ENCODE results near the gene SPDYE18.
"Not testable (repeated sequence)": the region's sequence is repeated elsewhere in the genome, so short reads cannot be mapped to it uniquely, and the experiment has no call there.

DNA sequence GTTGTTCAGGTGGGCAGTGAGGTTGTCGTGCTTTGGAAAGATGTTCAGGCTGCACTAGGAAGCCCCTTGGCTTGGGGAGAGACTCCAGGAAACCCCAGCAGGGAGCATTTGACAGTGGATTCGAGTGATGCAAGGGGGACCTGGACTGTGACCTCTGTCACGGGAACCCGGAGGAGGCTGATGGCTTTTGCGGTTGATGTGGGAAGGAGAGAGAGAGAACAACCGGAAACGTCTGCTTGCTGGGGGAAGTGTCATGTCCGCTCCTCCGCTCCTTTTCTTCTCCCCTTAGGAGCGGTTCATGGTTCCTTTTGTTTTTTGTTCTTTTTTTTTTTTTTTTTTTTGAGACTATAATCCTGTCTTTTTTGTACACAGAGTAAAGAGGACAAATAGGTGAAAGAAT is 36.0 kb downstream of the SPDYE18 start:
- TF ChIP-seq, protein P1, sequence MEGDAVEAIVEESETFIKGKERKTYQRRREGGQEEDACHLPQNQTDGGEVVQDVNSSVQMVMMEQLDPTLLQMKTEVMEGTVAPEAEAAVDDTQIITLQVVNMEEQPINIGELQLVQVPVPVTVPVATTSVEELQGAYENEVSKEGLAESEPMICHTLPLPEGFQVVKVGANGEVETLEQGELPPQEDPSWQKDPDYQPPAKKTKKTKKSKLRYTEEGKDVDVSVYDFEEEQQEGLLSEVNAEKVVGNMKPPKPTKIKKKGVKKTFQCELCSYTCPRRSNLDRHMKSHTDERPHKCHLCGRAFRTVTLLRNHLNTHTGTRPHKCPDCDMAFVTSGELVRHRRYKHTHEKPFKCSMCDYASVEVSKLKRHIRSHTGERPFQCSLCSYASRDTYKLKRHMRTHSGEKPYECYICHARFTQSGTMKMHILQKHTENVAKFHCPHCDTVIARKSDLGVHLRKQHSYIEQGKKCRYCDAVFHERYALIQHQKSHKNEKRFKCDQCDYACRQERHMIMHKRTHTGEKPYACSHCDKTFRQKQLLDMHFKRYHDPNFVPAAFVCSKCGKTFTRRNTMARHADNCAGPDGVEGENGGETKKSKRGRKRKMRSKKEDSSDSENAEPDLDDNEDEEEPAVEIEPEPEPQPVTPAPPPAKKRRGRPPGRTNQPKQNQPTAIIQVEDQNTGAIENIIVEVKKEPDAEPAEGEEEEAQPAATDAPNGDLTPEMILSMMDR (IDR thresholded peaks at IDR 0.05): not testable (repeated sequence)
- not testable (repeated sequence) for TF ChIP-seq POLR2A (IDR thresholded peaks at IDR 0.05)

Measured in heart left ventricle (tissue), 13 donors.